NCI-H2107 treated with DMSO at 0.1 percent for 48 hours (cell line): ENCODE data around the gene MAP4K2.

Experiments
- DNase-seq: peaks from one replicate; lab custom pipeline; 2025; ENCODE audit not compliant: unreplicated experiment; lab: John Stamatoyannopoulos, UW

Gene MAP4K2

GRCh38 chr11:64755681-64756361 is 47.2 kb downstream of the MAP4K2 start:
- DNase-seq, result no peak

DNA sequence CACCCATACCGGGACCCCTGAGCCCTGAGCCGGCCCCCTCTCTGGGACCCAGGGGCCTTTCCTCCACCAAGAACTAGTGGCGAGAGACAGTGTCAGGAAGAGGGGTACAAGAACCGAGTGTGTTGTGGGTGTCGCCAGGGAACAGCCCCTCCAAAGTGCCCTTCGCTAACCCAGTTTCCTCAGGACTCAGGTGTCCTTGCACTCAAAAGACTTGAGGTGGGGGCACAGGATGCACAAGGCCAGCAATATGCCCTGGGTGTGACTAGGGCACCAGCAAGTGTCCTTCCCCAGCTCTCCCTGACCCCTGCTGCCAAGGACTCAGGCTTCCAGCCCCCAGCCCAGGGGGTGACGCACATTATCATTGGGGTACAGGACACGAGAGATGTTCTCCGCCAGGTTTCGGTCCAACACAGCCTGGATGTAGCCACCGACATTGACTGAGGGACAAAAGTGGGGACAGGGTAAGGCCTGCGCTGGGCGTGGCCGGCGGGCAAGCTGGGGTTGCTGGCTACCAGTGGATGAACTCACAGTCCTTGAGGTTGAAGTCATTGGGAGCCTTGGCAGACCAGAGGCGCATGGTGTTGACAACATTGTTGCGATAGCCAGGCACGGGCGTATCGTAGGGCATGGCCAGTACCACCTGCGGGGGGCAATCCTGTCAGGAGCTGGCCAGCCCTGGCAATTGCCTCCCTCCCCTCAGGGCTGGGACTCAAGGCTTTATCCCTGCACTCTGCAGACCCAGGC is 47.9 kb downstream of the MAP4K2 start:
- DNase-seq, result no peak

DNA sequence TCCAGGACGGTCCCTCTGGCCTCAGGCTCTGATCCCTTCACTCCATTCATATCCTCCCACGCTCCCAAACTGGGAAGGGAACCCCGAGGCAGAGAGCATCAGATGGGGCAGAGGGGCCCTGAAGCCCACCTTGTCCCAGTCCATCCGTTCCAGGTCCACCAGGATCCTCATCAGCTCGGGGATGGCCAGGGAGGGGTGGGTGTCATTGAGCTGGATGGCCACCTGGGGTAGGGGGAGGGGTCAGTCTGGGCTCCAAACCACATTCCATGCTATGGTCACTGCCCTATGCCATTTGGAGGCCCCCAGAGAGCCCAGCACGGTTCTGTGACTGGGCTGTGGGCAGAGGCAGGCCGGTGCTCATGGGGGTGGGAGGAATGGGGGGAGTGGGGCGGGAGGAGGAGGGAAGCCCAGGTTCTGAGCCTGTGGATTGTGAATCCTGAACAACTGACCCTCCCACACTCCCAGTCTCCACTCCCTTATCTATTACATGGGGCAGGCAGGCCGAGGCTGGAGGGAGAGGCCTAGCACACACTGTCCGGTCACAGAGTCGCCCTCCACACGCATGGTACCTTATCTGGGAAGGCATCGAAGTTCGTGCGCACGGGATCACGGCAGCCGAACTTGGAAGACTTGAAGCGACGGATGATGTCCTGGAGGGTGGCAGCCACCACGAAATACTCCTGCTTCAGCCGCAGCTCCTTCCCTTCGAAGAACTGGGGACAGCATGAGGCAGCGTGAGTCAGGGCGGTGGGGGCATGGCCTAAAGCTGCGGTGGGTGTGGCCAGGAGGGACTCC is 48.7 kb downstream of the MAP4K2 start:
- no peak for DNase-seq

GRCh38 chr11:64753380-64754123 is 49.5 kb downstream of the MAP4K2 start:
- no peak for DNase-seq

- DNase-seq, result no peak
These were observed 50.0 kb downstream of the MAP4K2 start for GRCh38 chr11:64753019-64753379.

DNA sequence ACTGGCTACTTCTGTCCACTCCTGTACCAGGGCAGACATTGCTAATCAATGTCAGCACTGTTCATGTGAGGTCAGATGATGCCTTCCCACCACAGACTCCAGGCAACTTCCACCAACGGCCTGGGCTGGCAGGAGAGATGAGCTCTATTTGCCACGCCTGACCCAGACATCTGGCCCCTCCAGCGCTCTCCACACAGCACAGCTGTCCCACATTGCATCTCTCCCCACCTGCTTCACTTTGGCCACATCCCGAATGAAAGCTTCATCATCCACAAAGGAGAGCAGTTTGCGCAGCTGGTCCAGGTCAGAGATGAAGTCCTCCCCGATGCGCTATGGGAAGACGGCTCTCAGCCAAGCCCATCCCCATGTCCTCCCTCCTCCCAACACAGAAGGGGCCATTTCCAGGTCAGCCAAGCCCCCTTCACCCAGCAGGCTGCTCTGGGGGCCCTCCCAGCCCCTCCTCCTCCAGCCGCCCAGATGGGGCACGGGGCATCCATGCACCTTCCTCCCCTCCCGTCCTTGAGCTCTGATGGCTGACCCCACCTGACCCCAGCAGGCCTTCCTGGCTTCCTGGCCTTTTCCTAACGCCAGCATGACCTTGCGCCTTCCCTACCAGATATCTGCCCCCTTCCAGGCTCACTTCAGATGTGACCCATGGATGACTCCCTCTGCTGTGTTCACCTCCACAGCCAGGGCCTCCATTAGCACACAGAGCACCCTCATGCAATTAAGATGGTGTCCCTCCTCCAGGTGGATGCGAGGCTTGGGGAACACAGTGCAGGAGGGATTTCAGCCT is 50.6 kb downstream of the MAP4K2 start:
- no peak for DNase-seq

GRCh38 chr11:64751580-64751979 is 51.4 kb downstream of the MAP4K2 start:
- no peak for DNase-seq

DNA sequence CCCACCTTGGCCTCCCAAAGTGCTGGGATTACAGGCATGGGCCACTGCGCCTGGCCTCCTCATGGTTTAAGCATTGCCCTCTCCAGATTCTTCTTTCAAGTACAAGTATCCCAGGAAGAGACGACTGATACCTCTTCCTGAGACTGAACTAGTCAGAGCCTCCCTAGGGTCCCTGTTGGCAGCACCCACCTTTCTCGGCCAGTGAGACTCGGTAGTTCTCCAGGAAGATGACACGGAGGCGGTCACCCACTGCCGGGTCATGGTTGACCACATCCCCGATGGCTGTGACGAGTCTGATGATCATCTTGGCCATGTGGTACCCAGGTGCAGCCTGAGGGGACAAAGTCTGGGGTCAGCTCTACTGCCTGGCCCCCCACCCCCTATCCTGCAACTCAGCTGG is 51.9 kb downstream of the MAP4K2 start:
- no peak for DNase-seq

DNA sequence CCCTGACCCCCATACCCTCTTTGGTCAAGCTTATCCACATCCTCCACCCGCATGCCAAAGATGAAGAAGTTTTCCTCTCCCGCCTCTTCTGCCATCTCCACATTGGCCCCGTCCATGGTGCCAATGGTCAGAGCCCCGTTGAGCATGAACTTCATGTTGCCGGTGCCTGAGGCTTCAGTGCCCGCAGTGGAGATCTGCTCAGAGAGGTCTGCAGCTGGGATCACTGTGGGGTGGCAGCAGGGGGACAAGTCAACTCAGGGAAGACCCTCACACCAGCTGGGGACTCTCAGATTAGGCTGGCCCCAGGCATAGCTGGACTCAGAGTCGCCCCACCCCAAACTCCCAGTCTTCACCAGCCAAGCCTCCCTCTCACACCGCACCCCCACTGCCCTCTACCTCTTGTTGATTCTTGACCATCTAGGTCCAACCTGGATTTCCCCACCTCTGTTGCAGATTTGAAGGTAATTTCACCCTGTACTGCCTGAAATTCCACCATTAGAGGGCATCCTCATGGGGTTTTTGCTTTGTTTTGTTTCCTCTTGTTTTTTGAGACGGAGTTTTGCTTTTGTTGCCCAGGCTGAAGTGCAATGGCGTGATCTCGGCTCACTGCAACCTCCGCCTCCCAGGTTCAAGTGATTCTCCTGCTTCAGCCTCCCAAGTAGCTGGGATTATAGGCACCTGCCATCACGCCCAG is 52.5 kb downstream of the MAP4K2 start:
- DNase-seq, result no peak

DNA sequence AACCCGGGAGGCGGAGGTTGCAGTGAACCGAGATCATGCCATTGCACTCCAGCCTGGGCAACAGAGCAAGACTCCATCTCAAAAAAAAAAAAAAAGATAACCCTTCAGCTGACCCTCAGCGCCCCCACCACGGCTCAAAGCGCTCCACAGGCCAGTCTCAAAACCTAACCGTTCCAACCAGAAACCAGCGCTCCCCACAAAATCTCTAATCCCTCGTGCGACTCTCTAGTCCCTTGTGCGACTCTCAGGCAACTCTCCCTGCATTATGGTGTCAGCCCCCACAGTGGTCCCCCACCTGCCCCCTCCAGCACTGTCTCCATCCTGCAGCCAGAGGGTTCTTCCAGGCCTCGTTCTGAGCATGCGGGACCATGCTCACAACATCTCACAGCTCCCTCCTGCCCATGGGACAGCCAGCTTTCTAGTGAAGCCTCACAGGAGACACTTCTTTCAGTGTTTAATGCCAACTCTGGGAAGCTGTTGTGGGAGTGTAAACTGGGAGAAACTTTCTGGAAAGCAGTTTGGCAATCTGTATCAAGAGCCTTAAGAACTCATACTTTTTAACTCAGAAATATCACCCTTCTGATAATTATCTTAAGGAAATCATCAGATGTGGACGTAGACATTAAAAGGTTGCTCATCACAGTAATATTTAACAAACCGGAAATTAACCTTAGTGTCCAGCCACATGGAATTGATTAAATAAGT is 54.9 kb downstream of the MAP4K2 start:
- no peak for DNase-seq

GRCh38 chr11:64746486-64746885 is 56.5 kb downstream of the MAP4K2 start:
- DNase-seq, result no peak

- no peak for DNase-seq
These were observed 57.3 kb downstream of the MAP4K2 start for GRCh38 chr11:64745521-64746328.

DNA sequence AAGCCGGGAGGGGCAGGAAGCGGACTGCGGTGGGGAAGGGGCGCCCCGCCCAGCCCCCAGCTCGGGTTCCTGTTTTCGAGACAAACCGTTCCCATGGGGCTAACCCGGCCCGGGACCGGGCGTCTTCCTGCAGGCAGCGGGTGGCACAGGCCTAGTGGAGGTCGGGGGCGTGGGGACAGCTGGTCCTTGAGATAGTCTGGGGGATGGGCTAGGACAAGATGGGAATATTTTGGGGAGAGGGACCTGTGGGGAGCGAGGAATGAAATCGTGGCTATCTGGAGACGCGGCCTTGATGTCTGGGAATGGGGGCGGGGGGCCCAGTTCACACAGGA is 57.9 kb downstream of the MAP4K2 start:
- DNase-seq, result no peak

DNA sequence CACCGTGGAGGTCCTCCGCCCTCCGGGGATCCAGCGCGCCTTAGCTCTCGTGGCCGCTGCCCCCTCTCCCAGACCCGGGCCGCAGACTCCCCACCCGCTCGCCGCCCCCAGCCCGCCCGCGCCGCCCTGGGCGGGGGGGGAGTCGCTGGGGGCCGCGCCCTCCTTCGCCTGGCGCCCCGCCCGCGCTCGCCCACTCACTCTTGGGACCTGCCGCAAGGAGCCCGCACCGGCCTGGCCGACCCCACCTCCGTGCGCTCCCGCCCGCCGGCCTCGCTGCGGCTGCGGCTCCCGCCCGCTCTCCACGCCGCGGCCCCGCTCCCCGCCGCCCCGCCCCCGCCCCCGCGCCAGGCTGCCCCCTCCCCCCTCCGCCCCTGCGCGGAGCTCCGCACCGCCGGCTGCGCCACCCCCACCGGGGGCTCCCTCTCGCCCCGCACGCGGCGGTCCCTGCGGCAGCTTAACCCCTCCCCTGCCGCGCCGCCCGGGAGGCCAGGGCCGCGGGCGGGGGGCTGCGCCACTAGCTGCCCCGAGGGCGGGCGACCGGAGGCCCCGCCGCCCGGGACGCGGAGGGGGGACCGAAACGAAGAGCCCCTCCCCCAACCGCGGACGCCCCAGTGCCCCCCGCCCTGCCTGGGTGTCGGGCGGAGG is 58.3 kb downstream of the MAP4K2 start:
- DNase-seq, result no peak

- no peak for DNase-seq
These were observed 59.1 kb downstream of the MAP4K2 start, which contains the start of gene RASGRP2 for GRCh38 chr11:64743591-64744543. RASGRP2 (minus strand) TSS chr11:64744142; CDS start chr11:64742866, 1,276 bp downstream.

DNA sequence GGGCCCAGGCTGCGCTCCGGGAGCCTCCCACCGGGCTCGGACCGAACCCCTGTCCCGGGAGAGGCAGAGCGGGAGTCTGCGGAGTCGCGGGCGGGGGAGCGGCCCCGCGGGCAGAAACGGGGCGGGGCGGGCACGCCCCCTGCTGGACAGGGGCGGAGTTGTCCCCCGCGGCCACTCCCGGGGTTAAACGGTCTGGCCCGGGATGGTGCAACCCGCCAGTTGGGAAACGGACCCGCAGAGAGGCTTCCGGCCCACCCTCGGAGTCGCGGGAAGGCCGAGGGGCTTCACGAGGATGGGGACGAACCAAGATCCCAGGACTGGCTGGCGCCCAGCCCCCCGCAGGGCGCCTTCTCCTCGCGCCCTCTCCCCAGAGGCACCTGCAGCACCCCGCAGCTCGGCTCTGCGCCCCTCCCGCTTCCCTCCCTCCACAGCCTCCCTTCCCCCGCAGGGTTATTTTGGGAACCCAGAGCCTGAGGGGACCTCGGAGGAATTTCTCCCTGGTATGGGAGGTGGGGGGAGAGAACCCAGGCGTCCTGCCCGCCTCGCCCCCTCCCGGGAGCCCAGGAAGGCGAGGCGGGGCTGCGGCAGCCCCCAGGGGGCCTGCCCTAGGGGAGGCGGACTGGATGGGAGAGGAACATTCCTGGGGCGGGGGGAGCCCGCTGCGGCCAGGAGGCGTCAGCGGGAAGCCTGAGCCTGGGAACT is 60.0 kb downstream of the MAP4K2 start:
- DNase-seq, result no peak
